ENCODE results near the gene STH. TPM values are rescaled to one million over a fixed set of nuclear protein-coding genes. Genes with fewer than 3 reads are reported as not detected.

STH gene
- total RNA-seq, 1 donor from 2014 or later: not detected

DNA sequence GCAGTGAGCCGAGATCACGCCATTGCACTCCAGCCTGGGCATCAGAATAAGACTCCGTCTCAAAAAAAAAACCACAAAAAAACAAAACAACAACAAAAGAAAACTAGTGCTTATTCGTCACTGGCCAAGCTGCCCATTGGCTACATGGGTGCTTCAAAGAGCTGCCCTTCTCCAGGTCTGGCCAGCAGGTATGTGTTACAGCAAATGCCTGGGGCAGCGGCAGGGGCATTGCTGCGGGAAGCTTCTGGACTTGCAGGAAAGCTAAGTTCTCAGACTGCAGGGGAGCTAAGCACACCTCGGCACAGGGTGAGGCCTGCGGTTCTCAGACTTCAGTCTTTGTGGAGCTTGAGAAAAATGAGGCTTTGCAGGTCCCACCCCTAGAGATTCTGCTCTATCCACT is 4.1 kb upstream of the STH start:
- TF ChIP-seq, protein P1, sequence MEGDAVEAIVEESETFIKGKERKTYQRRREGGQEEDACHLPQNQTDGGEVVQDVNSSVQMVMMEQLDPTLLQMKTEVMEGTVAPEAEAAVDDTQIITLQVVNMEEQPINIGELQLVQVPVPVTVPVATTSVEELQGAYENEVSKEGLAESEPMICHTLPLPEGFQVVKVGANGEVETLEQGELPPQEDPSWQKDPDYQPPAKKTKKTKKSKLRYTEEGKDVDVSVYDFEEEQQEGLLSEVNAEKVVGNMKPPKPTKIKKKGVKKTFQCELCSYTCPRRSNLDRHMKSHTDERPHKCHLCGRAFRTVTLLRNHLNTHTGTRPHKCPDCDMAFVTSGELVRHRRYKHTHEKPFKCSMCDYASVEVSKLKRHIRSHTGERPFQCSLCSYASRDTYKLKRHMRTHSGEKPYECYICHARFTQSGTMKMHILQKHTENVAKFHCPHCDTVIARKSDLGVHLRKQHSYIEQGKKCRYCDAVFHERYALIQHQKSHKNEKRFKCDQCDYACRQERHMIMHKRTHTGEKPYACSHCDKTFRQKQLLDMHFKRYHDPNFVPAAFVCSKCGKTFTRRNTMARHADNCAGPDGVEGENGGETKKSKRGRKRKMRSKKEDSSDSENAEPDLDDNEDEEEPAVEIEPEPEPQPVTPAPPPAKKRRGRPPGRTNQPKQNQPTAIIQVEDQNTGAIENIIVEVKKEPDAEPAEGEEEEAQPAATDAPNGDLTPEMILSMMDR (IDR thresholded peaks at IDR 0.05): no peak
- Mint-ChIP-seq H3K36me3 (ENCODE audit: low read depth) (no peaks in the 10 kb centered on the region), H3K9me3 (ENCODE audit: low read depth) (no peaks in the 10 kb centered on the region), H3K4me3 (ENCODE audit: unreplicated experiment) (no peak overlapping the region), H3K4me1 (ENCODE audit: low read depth) (no peaks in the 10 kb centered on the region), H3K27me3 (ENCODE audit: low read depth) (no peaks in the 10 kb centered on the region), H3K27ac (ENCODE audit: unreplicated experiment) (no peak overlapping the region)
- no peak for DNase-seq (ENCODE audit: low spot score)

DNA sequence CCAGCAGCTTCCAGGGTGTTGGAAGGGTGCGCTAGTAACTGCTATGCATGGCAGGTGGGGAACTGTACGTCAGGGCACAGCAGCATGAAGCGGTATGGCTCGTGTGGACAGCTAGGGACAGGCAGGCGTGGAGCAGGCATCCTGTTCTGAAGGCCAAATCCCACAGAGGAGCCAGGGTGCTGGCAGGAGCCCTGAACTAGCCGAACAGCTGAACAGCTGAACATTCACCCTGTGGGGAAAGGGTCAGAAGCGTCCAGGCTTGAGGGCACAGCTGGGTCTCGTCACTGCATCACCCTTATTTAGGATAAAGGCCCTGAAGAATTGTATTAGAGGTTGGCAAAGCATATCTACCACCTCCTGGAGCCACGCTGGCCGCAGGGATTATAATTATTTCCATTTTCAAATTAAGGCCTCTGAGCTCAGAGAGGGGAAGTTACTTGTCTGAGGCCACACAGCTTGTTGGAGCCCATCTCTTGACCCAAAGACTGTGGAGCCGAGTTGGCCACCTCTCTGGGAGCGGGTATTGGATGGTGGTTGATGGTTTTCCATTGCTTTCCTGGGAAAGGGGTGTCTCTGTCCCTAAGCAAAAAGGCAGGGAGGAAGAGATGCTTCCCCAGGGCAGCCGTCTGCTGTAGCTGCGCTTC is 3.3 kb upstream of the STH start:
- H3K4me3 Mint-ChIP-seq (ENCODE audit: unreplicated experiment): no peak overlapping the region
- H3K9me3 Mint-ChIP-seq (ENCODE audit: low read depth): no peaks in the 10 kb centered on the region
- no peaks in the 10 kb centered on the region for H3K36me3 Mint-ChIP-seq (ENCODE audit: low read depth)
- no peak for DNase-seq (ENCODE audit: low spot score)
- TF ChIP-seq, protein P1 (IDR thresholded peaks at IDR 0.05): no peak
- H3K27ac Mint-ChIP-seq (ENCODE audit: unreplicated experiment): no peak overlapping the region
- H3K27me3 Mint-ChIP-seq (ENCODE audit: low read depth): no peaks in the 10 kb centered on the region
- no peaks in the 10 kb centered on the region for H3K4me1 Mint-ChIP-seq (ENCODE audit: low read depth)

DNA sequence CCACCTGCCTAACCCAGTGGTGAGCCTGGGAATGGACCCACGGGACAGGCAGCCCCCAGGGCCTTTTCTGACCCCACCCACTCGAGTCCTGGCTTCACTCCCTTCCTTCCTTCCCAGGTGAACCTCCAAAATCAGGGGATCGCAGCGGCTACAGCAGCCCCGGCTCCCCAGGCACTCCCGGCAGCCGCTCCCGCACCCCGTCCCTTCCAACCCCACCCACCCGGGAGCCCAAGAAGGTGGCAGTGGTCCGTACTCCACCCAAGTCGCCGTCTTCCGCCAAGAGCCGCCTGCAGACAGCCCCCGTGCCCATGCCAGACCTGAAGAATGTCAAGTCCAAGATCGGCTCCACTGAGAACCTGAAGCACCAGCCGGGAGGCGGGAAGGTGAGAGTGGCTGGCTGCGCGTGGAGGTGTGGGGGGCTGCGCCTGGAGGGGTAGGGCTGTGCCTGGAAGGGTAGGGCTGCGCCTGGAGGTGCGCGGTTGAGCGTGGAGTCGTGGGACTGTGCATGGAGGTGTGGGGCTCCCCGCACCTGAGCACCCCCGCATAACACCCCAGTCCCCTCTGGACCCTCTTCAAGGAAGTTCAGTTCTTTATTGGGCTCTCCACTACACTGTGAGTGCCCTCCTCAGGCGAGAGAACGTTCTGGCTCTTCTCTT is 2.6 kb upstream of the STH start:
- no peaks in the 10 kb centered on the region for H3K4me1 Mint-ChIP-seq (ENCODE audit: low read depth)
- H3K27me3 Mint-ChIP-seq (ENCODE audit: low read depth): no peaks in the 10 kb centered on the region
- TF ChIP-seq, protein P1 (IDR thresholded peaks at IDR 0.05): no peak
- no peak for DNase-seq (ENCODE audit: low spot score)
- H3K4me3 Mint-ChIP-seq (ENCODE audit: unreplicated experiment): no peak overlapping the region
- H3K9me3 Mint-ChIP-seq (ENCODE audit: low read depth): no peaks in the 10 kb centered on the region
- no peak overlapping the region for H3K27ac Mint-ChIP-seq (ENCODE audit: unreplicated experiment)
- no peaks in the 10 kb centered on the region for H3K36me3 Mint-ChIP-seq (ENCODE audit: low read depth)

DNA sequence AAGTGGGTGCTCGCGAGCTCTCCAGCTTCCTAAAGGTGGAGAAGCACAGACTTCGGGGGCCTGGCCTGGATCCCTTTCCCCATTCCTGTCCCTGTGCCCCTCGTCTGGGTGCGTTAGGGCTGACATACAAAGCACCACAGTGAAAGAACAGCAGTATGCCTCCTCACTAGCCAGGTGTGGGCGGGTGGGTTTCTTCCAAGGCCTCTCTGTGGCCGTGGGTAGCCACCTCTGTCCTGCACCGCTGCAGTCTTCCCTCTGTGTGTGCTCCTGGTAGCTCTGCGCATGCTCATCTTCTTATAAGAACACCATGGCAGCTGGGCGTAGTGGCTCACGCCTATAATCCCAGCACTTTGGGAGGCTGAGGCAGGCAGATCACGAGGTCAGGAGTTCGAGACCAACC is 1.9 kb upstream of the STH start:
- H3K9me3 Mint-ChIP-seq (ENCODE audit: low read depth): no peaks in the 10 kb centered on the region
- no peaks in the 10 kb centered on the region for H3K27me3 Mint-ChIP-seq (ENCODE audit: low read depth)
- no peak overlapping the region for H3K27ac Mint-ChIP-seq (ENCODE audit: unreplicated experiment)
- no peak for DNase-seq (ENCODE audit: low spot score)
- no peaks in the 10 kb centered on the region for H3K36me3 Mint-ChIP-seq (ENCODE audit: low read depth)
- H3K4me3 Mint-ChIP-seq (ENCODE audit: unreplicated experiment): no peak overlapping the region
- TF ChIP-seq, protein P1 (IDR thresholded peaks at IDR 0.05): no peak
- H3K4me1 Mint-ChIP-seq (ENCODE audit: low read depth): no peaks in the 10 kb centered on the region

DNA sequence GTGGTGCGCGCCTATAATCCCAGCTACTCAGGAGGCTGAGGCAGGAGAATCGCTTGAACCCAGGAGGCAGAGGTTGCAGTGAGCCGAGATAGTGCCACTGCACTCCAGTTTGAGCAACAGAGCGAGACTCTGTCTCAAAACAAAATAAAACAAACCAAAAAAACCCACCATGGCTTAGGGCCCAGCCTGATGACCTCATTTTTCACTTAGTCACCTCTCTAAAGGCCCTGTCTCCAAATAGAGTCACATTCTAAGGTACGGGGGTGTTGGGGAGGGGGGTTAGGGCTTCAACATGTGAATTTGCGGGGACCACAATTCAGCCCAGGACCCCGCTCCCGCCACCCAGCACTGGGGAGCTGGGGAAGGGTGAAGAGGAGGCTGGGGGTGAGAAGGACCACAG is 1.4 kb upstream of the STH start:
- Mint-ChIP-seq H3K9me3 (ENCODE audit: low read depth) (no peaks in the 10 kb centered on the region), H3K36me3 (ENCODE audit: low read depth) (no peaks in the 10 kb centered on the region), H3K4me1 (ENCODE audit: low read depth) (no peaks in the 10 kb centered on the region), H3K4me3 (ENCODE audit: unreplicated experiment) (no peak overlapping the region), H3K27ac (ENCODE audit: unreplicated experiment) (no peak overlapping the region), H3K27me3 (ENCODE audit: low read depth) (no peaks in the 10 kb centered on the region)
- no peak for DNase-seq (ENCODE audit: low spot score)
- TF ChIP-seq, protein P1 (IDR thresholded peaks at IDR 0.05): no peak
